A673 (cell line): ENCODE data around the gene CDH4.

Experiments
- EZH2 ChIP-seq: fragments of 200-600 bp; sonication (generic); IDR thresholded peaks from 2 replicates; pipeline ENCODE4 v1.6.1; 2017; ENCODE audit warnings: borderline replicate concordance, low read depth, mild to moderate bottlenecking, mixed read lengths, antibody characterized with exemption, low read length; ENCODE audit not compliant: poor library complexity, severe bottlenecking
- TF ChIP-seq, protein P1 (sequence below): fragments of 300-800, 200-600 bp; sonication (generic); conservative IDR thresholded peaks from 2 replicates; pipeline ENCODE4 v1.5.1; 2017; ENCODE audit warnings: low read depth, mild to moderate bottlenecking, antibody characterized with exemption, low read length, moderate library complexity, mixed read lengths

GRCh38 chr20:61649860-61650162, 397.8 kb downstream of the CDH4 start:
- TF ChIP-seq, protein P1, sequence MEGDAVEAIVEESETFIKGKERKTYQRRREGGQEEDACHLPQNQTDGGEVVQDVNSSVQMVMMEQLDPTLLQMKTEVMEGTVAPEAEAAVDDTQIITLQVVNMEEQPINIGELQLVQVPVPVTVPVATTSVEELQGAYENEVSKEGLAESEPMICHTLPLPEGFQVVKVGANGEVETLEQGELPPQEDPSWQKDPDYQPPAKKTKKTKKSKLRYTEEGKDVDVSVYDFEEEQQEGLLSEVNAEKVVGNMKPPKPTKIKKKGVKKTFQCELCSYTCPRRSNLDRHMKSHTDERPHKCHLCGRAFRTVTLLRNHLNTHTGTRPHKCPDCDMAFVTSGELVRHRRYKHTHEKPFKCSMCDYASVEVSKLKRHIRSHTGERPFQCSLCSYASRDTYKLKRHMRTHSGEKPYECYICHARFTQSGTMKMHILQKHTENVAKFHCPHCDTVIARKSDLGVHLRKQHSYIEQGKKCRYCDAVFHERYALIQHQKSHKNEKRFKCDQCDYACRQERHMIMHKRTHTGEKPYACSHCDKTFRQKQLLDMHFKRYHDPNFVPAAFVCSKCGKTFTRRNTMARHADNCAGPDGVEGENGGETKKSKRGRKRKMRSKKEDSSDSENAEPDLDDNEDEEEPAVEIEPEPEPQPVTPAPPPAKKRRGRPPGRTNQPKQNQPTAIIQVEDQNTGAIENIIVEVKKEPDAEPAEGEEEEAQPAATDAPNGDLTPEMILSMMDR, result no peak
- TF ChIP-seq EZH2, result no peak
